Measurements from ENCODE around the gene SLC43A2. TPM values are rescaled to one million over a fixed set of nuclear protein-coding genes. Genes with fewer than 3 reads are reported as not detected.

The SLC43A2 gene
- total and polyA plus RNA-seq, 2 of the 13 experiments (the other 11 are each of a cell fraction or from before 2014, with no cell fraction given), result 7.3 to 20.0 TPM

DNA sequence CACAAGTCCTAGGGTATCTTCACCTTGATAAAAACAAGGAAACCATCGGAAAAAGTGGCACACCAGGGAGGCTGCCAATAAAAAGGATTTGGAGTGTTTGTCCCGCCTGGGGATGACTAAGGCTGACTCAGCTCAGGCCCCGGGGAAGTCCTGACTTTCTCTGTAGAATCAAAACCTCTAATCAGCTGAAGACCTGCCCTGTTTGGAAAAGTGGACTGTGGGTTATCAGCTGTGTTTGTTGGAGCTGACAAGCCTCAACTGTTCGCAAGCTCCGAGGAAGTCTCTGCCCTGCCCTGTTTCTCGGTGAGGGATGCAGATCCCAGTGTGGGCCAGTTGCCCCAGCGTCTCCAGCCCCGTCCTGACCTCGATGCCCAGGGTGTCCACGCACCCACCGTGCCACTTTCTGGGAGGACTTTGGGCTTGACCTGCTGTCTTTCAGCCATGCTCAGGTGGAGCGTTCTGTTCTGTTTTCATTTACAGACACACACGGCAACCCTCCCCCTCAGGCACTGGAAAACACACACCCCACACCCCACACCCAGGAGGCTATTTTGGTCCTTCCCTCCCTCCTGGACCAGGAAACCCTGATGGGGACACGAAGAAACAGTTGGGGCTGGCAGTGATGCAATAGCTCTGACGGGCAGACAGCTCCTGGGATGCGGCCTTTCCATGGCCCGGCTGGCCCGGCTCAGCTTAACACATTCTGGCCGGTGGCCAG is 38.4 kb downstream of the SLC43A2 start (continued):
- TF ChIP-seq FOXP1 (IDR thresholded peaks at IDR 0.05), result no peak
- peak; percentile 12; the same call in 1 of the 2 replicates for TF ChIP-seq FOXP1 (CRISPR knock-in tag; IDR thresholded peaks at IDR 0.05)
- peak; percentile 23; the same call in 1 of the 2 replicates for TF ChIP-seq KAT8 (CRISPR knock-in tag; IDR thresholded peaks at IDR 0.05)
- TF ChIP-seq IKZF4 (CRISPR knock-in tag; IDR thresholded peaks at IDR 0.05; ENCODE audit: borderline replicate concordance, low read depth, not compliant biosample characterization), result peak; percentile 30
- TF ChIP-seq, protein P1, sequence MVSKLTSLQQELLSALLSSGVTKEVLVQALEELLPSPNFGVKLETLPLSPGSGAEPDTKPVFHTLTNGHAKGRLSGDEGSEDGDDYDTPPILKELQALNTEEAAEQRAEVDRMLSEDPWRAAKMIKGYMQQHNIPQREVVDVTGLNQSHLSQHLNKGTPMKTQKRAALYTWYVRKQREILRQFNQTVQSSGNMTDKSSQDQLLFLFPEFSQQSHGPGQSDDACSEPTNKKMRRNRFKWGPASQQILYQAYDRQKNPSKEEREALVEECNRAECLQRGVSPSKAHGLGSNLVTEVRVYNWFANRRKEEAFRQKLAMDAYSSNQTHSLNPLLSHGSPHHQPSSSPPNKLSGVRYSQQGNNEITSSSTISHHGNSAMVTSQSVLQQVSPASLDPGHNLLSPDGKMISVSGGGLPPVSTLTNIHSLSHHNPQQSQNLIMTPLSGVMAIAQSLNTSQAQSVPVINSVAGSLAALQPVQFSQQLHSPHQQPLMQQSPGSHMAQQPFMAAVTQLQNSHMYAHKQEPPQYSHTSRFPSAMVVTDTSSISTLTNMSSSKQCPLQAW (CRISPR knock-in tag; IDR thresholded peaks at IDR 0.05), result peak; percentile 63
- peak; percentile 37; the same call in 1 of the 2 replicates for TF ChIP-seq RXRA (CRISPR knock-in tag; IDR thresholded peaks at IDR 0.05)
- TF ChIP-seq ZMAT3 (CRISPR knock-in tag; conservative IDR thresholded peaks at IDR 0.05), result 0 out of 2 replicates have a peak, but pooled peaks have one; percentile 23
- no peak for TF ChIP-seq ZNF772 (CRISPR knock-in tag; IDR thresholded peaks at IDR 0.05)
- TF ChIP-seq, protein P2, sequence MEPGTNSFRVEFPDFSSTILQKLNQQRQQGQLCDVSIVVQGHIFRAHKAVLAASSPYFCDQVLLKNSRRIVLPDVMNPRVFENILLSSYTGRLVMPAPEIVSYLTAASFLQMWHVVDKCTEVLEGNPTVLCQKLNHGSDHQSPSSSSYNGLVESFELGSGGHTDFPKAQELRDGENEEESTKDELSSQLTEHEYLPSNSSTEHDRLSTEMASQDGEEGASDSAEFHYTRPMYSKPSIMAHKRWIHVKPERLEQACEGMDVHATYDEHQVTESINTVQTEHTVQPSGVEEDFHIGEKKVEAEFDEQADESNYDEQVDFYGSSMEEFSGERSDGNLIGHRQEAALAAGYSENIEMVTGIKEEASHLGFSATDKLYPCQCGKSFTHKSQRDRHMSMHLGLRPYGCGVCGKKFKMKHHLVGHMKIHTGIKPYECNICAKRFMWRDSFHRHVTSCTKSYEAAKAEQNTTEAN (CRISPR knock-in tag; conservative IDR thresholded peaks at IDR 0.05), result no peak
- TF ChIP-seq, protein P3, sequence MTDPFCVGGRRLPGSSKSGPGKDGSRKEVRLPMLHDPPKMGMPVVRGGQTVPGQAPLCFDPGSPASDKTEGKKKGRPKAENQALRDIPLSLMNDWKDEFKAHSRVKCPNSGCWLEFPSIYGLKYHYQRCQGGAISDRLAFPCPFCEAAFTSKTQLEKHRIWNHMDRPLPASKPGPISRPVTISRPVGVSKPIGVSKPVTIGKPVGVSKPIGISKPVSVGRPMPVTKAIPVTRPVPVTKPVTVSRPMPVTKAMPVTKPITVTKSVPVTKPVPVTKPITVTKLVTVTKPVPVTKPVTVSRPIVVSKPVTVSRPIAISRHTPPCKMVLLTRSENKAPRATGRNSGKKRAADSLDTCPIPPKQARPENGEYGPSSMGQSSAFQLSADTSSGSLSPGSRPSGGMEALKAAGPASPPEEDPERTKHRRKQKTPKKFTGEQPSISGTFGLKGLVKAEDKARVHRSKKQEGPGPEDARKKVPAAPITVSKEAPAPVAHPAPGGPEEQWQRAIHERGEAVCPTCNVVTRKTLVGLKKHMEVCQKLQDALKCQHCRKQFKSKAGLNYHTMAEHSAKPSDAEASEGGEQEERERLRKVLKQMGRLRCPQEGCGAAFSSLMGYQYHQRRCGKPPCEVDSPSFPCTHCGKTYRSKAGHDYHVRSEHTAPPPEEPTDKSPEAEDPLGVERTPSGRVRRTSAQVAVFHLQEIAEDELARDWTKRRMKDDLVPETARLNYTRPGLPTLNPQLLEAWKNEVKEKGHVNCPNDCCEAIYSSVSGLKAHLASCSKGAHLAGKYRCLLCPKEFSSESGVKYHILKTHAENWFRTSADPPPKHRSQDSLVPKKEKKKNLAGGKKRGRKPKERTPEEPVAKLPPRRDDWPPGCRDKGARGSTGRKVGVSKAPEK (CRISPR knock-in tag; IDR thresholded peaks at IDR 0.05; ENCODE audit: borderline replicate concordance), result no peak
- TF ChIP-seq, protein P4, sequence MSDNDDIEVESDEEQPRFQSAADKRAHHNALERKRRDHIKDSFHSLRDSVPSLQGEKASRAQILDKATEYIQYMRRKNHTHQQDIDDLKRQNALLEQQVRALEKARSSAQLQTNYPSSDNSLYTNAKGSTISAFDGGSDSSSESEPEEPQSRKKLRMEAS (IDR thresholded peaks at IDR 0.05), result peak; percentile 49; the same call in 1 of the 2 replicates
- peak; percentile 80; the same call in 1 of the 2 replicates for TF ChIP-seq HDAC2 (CRISPR knock-in tag; IDR thresholded peaks at IDR 0.05)
- no peak for TF ChIP-seq NR2C2 (CRISPR knock-in tag; IDR thresholded peaks at IDR 0.05; ENCODE audit: borderline replicate concordance)
- peak; percentile 62 for TF ChIP-seq RXRB (CRISPR knock-in tag; IDR thresholded peaks at IDR 0.05; ENCODE audit: borderline replicate concordance)
- no peak for TF ChIP-seq HCFC1 (IDR thresholded peaks at IDR 0.05; ENCODE audit: low read depth, low read length)
- peak; percentile 68 for TF ChIP-seq FOXA3 (CRISPR knock-in tag; IDR thresholded peaks at IDR 0.05)
- TF ChIP-seq SAP130 (CRISPR knock-in tag; IDR thresholded peaks at IDR 0.05; ENCODE audit: low read depth), result peak; percentile 97
- TF ChIP-seq RARA (CRISPR knock-in tag; IDR thresholded peaks at IDR 0.05), result peak; percentile 30; the same call in 1 of the 2 replicates
- TF ChIP-seq, protein P5, sequence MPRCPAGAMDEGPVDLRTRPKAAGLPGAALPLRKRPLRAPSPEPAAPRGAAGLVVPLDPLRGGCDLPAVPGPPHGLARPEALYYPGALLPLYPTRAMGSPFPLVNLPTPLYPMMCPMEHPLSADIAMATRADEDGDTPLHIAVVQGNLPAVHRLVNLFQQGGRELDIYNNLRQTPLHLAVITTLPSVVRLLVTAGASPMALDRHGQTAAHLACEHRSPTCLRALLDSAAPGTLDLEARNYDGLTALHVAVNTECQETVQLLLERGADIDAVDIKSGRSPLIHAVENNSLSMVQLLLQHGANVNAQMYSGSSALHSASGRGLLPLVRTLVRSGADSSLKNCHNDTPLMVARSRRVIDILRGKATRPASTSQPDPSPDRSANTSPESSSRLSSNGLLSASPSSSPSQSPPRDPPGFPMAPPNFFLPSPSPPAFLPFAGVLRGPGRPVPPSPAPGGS (CRISPR knock-in tag; IDR thresholded peaks at IDR 0.05), result 0 out of 2 replicates have a peak, but pooled peaks have one; percentile 54
- TF ChIP-seq ZNF383 (CRISPR knock-in tag; IDR thresholded peaks at IDR 0.05; ENCODE audit: borderline replicate concordance), result no peak
- TF ChIP-seq EP300 (IDR thresholded peaks at IDR 0.05; ENCODE audit: low read depth in 2 of 2, low read length in 2 of 2), result peak in 1 of 2 experiments; percentile 46; a peak in 2 of 4 replicates
- no peak; the same call in 1 of the 2 replicates for TF ChIP-seq EP300 (CRISPR knock-in tag; IDR thresholded peaks at IDR 0.05; ENCODE audit: borderline replicate concordance)

All from HepG2 (cell line).